Parathyroid adenoma (tissue), 2 donors: ENCODE data around the gene DNMT1.
A peak's percentile ranks its signal among the peaks of the same experiment; 100 is the strongest.
"Not testable (repeated sequence)": the region's sequence is repeated elsewhere in the genome, so short reads cannot be mapped to it uniquely, and the experiment has no call there.

Experiments
- H2AFZ ChIP-seq: fragments of 300-600 bp; sonication (generic); one replicate; pipeline ENCODE4 v1.7.0; 2017; ENCODE audit warnings: antibody characterized with exemption, mild to moderate bottlenecking
- H3K27ac ChIP-seq: fragments of 300-600 bp; sonication (generic); one replicate; pipeline ENCODE4 v1.7.0; 2017
- H3K27me3 ChIP-seq: fragments of 300-600 bp; sonication (generic); one replicate; pipeline ENCODE4 v1.7.0; 2017; ENCODE audit warnings: low read length; ENCODE audit not compliant: control insufficient read depth, insufficient read depth
- H3K36me3 ChIP-seq: fragments of 300-600 bp; sonication (generic); one replicate; pipeline ENCODE4 v1.7.0; 2017; ENCODE audit warnings: low read length; ENCODE audit not compliant: control insufficient read depth, insufficient read depth
- H3K4me1 ChIP-seq: fragments of 300-600 bp; sonication (generic); one replicate; pipeline ENCODE4 v1.7.0; 2017; ENCODE audit warnings: control low read depth
- H3K4me2 ChIP-seq: fragments of 300-600 bp; sonication (generic); one replicate; pipeline ENCODE4 v1.7.0; 2017; ENCODE audit warnings: low read length
- H3K4me3 ChIP-seq: fragments of 300-600 bp; sonication (generic); one replicate; pipeline ENCODE4 v1.7.0; 2017; ENCODE audit warnings: low read depth, low read length
- H3K79me2 ChIP-seq: fragments of 300-600 bp; sonication (generic); one replicate; pipeline ENCODE4 v1.7.0; 2017; ENCODE audit warnings: control low read depth
- H3K9ac ChIP-seq: fragments of 300-600 bp; sonication (generic); one replicate; pipeline ENCODE4 v1.7.0; 2017; ENCODE audit warnings: mild to moderate bottlenecking
- H3K9me3 ChIP-seq: fragments of 300-600 bp; sonication (generic); one replicate; pipeline ENCODE4 v1.7.0; 2017; ENCODE audit warnings: low read length; ENCODE audit not compliant: control insufficient read depth
- CTCF ChIP-seq: fragments of 300-600 bp; sonication (generic); IDR thresholded peaks from one replicate; pipeline ENCODE4 v1.7.0; 2017; ENCODE audit warnings: antibody characterized with exemption, mild to moderate bottlenecking
- donor health status: primary hyperparathyroidism.

The DNMT1 gene

DNA sequence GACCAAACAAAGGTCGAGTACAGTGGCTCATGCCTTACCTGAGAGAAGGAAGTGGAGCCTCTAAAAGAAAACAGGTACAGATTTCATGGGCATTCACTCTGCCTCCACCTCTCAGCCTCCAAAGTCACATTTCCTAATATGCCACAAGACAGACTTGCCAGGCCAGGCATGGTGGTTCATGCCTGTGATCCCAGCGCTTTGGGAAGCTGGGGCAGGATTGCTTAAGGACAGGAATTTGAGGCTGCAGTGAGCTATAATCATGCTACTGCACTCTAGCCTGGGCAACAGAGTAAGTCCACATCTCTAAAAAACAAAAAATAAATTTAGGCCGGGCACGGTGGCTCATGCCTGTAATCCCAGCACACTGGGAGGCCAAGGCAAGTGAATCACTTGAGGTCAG lies 10.9 kb upstream of the DNMT1 start:
- no peak overlapping the region for H3K9ac ChIP-seq
- H3K4me2 ChIP-seq: no peak overlapping the region
- H3K9me3 ChIP-seq: no peaks in the 10 kb centered on the region
- H3K27ac ChIP-seq: no peak overlapping the region
- H3K4me1 ChIP-seq: no peaks in the 10 kb centered on the region
- no peak for TF ChIP-seq CTCF
- no peaks in the 10 kb centered on the region for H3K27me3 ChIP-seq
- no peaks in the 10 kb centered on the region for H3K36me3 ChIP-seq
- no peak overlapping the region for H3K4me3 ChIP-seq
- H3K79me2 ChIP-seq: no peaks in the 10 kb centered on the region
- no peak overlapping the region for H2AFZ ChIP-seq

DNA sequence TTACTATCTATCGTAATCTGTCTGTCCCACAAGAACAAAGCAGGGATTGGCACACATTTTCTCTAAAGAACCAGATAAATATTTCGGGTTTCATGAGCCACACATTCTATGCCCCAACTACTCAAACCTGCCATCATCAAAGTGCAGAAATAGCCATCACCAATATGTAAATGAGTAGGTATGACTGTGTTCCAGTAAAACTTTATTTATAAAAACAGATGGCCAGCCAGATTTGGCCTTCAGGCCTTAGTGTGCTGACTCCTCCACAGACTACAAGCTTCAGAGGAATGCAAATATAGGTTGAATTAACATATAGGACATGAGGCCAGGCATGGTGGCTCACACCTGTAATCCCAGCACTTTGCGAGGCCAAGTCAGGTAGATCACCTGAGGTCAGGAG lies 8.9 kb upstream of the DNMT1 start:
- Histone ChIP-seq H3K79me2 (no peaks in the 10 kb centered on the region), H3K27me3 (no peaks in the 10 kb centered on the region), H2AFZ (no peak overlapping the region), H3K36me3 (no peaks in the 10 kb centered on the region), H3K9me3 (no peaks in the 10 kb centered on the region), H3K4me3 (no peak overlapping the region), H3K4me1 (no peaks in the 10 kb centered on the region), H3K27ac (no peak overlapping the region), H3K9ac (no peak overlapping the region), H3K4me2 (no peak overlapping the region)
- TF ChIP-seq CTCF: no peak

DNA sequence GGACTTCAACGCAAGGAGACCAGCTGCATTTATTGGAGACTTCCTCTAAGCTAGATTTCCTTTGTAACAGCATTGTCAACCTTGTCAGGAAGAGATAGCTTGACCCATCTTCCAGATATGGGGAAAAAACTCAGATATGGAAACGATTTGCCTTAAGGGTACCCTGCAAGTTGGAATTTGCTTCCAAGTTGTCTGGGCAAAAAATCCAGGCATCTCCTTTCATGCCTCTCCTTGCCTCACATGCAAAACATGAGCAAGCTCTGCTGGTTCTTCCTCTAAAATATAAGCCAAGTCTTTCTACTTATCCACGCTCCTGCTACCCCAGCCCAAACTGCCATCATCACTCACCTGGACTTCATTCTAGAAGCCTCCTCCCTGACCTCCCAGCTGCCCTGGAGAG lies 6.4 kb upstream of the DNMT1 start:
- Histone ChIP-seq H3K36me3 (no peaks in the 10 kb centered on the region), H2AFZ (no peak overlapping the region), H3K9ac (no peak overlapping the region), H3K4me2 (no peak overlapping the region), H3K4me1 (no peaks in the 10 kb centered on the region), H3K27me3 (no peaks in the 10 kb centered on the region), H3K79me2 (no peaks in the 10 kb centered on the region), H3K4me3 (no peak overlapping the region), H3K27ac (no peak overlapping the region), H3K9me3 (no peaks in the 10 kb centered on the region)
- TF ChIP-seq CTCF: no peak

DNA sequence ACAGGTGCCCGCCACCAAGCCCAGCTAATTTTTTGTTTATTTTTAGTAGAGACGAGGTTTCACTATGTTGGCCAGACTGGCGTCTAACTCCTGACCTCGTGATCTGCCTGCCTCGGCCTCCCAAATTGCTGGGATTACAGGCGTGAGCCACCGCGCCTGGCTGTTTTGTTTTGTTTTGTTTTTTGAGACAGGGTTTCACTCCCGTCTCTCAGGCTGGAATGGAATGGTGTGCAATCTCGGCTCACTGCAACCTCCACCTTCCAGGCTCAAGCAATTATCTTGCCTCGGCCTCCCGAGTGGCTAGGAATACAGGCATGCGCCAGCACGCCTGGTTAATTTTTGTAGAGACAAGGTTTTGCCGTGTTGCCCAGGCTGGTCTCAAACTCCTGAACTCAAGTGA lies 5.3 kb upstream of the DNMT1 start:
- not testable (repeated sequence) for H3K4me3 ChIP-seq, H3K4me2 ChIP-seq, H3K36me3 ChIP-seq, H3K9me3 ChIP-seq, H3K4me1 ChIP-seq, H3K79me2 ChIP-seq, H3K27me3 ChIP-seq, H3K27ac ChIP-seq, H2AFZ ChIP-seq, H3K9ac ChIP-seq

DNA sequence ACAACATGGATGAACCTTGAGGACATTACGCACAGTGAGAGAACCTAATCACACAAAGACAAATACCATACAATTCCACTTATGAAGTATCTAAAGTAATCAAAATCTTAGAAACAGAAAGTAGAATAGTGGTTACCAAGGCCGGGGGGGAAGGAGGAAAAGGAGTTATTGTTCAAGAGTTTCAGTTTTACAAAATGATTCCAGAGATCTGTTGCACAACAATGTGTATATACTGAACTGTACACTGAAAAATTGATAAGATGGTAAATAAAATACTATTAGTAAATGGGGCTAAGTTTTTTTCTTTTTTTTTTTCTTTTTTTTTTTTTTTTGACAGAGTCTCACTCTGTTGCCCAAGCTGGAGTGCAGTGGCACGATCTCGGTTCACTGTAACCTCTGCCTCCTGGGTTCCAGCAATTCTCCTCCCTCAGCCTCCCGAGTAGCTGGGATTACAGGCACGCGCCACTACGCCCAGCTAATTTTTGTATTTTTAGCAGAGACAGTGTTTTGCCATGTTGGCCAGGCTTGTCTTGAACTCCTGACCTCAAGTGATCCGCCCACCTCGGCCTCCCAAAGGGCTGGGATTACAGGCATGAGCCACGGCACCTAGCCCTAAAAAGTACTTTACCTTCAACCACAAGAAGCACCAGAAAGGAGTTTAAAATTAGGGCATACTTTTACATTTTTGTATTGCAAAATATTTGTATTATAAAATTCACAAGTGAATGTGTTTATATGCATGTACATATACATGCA lies 4.3 kb upstream of the DNMT1 start:
- not testable (repeated sequence) for H3K36me3 ChIP-seq, H3K9ac ChIP-seq, H3K4me2 ChIP-seq, H3K9me3 ChIP-seq, H3K27ac ChIP-seq, H3K4me3 ChIP-seq, H2AFZ ChIP-seq, H3K27me3 ChIP-seq, H3K79me2 ChIP-seq, H3K4me1 ChIP-seq

DNA sequence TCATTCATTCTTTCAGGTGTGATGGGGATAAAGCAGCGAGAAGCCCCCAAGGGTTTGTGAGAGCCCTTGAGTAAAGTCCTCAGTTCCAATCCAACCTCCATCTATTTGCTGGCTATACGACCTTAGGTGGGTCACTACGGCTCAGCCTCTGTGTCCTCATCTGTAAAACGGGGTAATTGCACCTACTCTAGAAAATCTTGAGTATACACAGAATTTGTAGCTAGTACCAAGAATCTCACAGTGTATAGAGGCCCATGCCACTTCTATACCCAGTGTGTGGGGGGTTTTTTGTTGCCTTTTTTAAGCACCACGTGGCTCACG lies 406 bp upstream of the DNMT1 start:
- no peak for TF ChIP-seq CTCF
- Histone ChIP-seq H3K4me2 (peak overlapping the region; percentile 78), H3K4me1 (no peaks in the 10 kb centered on the region), H3K36me3 (no peaks in the 10 kb centered on the region), H3K4me3 (peak overlapping the region; percentile 93), H3K9ac (no peak overlapping the region), H3K79me2 (peaks cover 6% of the 10 kb centered on the region), H3K27me3 (no peaks in the 10 kb centered on the region), H3K27ac (peak overlapping the region; percentile 70), H2AFZ (peak overlapping the region; percentile 90), H3K9me3 (no peaks in the 10 kb centered on the region)
